ENCODE data around the gene DCAF4.

DNA sequence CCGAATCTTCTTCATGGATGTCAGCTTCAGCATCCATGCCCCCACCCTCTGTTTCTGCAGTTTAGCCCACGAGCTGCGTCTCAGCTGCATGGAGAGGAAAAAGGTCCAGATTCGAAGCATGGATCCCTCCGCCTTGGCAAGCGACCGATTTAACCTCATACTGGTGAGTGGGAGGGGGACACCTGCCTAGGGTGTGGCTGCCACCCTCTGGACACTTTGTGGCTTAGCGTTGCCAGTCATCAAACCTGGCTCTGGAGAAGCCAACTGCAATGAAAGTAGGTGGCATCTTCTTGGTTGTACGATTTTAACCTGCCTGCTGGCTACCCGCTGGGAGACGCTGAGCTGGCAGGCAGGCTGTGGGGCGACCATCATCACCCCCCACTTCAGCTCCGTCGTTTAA, 16.7 kb downstream of the DCAF4 start:
- TF ChIP-seq E2F1 (CRISPR knock-in tag; IDR thresholded peaks at IDR 0.05) (no peak), CTCF (IDR thresholded peaks at IDR 0.05) (no peak), SP1 (CRISPR knock-in tag; conservative IDR thresholded peaks at IDR 0.05) (no peak), CREB1 (CRISPR knock-in tag; IDR thresholded peaks at IDR 0.05) (no peak), ZNF671 (CRISPR knock-in tag; IDR thresholded peaks at IDR 0.05) (no peak), GABPB1 (CRISPR knock-in tag; IDR thresholded peaks at IDR 0.05) (no peak)
- TF ChIP-seq, protein P1, sequence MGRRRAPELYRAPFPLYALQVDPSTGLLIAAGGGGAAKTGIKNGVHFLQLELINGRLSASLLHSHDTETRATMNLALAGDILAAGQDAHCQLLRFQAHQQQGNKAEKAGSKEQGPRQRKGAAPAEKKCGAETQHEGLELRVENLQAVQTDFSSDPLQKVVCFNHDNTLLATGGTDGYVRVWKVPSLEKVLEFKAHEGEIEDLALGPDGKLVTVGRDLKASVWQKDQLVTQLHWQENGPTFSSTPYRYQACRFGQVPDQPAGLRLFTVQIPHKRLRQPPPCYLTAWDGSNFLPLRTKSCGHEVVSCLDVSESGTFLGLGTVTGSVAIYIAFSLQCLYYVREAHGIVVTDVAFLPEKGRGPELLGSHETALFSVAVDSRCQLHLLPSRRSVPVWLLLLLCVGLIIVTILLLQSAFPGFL (CRISPR knock-in tag; IDR thresholded peaks at IDR 0.05; ENCODE audit: borderline replicate concordance) = no peak
- TF ChIP-seq, protein P2, sequence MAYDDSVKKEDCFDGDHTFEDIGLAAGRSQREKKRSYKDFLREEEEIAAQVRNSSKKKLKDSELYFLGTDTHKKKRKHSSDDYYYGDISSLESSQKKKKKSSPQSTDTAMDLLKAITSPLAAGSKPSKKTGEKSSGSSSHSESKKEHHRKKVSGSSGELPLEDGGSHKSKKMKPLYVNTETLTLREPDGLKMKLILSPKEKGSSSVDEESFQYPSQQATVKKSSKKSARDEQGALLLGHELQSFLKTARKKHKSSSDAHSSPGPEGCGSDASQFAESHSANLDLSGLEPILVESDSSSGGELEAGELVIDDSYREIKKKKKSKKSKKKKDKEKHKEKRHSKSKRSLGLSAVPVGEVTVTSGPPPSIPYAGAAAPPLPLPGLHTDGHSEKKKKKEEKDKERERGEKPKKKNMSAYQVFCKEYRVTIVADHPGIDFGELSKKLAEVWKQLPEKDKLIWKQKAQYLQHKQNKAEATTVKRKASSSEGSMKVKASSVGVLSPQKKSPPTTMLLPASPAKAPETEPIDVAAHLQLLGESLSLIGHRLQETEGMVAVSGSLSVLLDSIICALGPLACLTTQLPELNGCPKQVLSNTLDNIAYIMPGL (CRISPR knock-in tag; IDR thresholded peaks at IDR 0.05) = no peak
- TF ChIP-seq, protein P3, sequence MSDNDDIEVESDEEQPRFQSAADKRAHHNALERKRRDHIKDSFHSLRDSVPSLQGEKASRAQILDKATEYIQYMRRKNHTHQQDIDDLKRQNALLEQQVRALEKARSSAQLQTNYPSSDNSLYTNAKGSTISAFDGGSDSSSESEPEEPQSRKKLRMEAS (CRISPR knock-in tag; IDR thresholded peaks at IDR 0.05) = no peak

Measured in WTC11 (cell line).